KG1 (cell line): ENCODE data around the gene YBX3.

Experiments
- DNase-seq: peaks from one replicate; lab custom pipeline; 2025; lab: John Stamatoyannopoulos, UW

YBX3 gene

GRCh38 chr12:10721651-10722501 lies 1.2 kb downstream of the YBX3 start:
- DNase-seq, result no peak

GRCh38 chr12:10720974-10721650 lies 2.0 kb downstream of the YBX3 start:
- DNase-seq, result no peak

GRCh38 chr12:10719482-10719881 lies 3.6 kb downstream of the YBX3 start:
- no peak for DNase-seq

- DNase-seq, result no peak
Measured at GRCh38 chr12:10718279-10718821, 4.8 kb downstream of the YBX3 start.

- DNase-seq, result no peak
Measured at GRCh38 chr12:10717410-10717809, 5.7 kb downstream of the YBX3 start.

GRCh38 chr12:10716704-10717315 lies 6.3 kb downstream of the YBX3 start:
- DNase-seq, result no peak

- no peak for DNase-seq
Measured at GRCh38 chr12:10716277-10716676, 6.8 kb downstream of the YBX3 start.

- no peak for DNase-seq
Measured at GRCh38 chr12:10715491-10715890, 7.6 kb downstream of the YBX3 start.

GRCh38 chr12:10709808-10710207 lies 13.3 kb downstream of the YBX3 start:
- DNase-seq, result no peak

GRCh38 chr12:10708862-10709261 lies 14.3 kb downstream of the YBX3 start:
- no peak for DNase-seq

GRCh38 chr12:10705655-10706054 lies 17.5 kb downstream of the YBX3 start:
- DNase-seq, result no peak

GRCh38 chr12:10701843-10702242 lies 21.3 kb downstream of the YBX3 start:
- DNase-seq, result no peak

- DNase-seq, result no peak
Measured at GRCh38 chr12:10701131-10701681, 21.9 kb downstream of the YBX3 start.

- DNase-seq, result no peak
Measured at GRCh38 chr12:10700581-10700980, 22.5 kb downstream of the YBX3 start.

GRCh38 chr12:10697862-10698261 lies 25.3 kb downstream of the YBX3 start:
- no peak for DNase-seq

GRCh38 chr12:10697156-10697555 lies 26.0 kb downstream of the YBX3 start:
- DNase-seq, result no peak

GRCh38 chr12:10690906-10691305 lies 32.2 kb downstream of the YBX3 start:
- DNase-seq, result no peak

- DNase-seq, result no peak
Measured at GRCh38 chr12:10689146-10689545, 34.0 kb downstream of the YBX3 start.

- no peak for DNase-seq
Measured at GRCh38 chr12:10688042-10688441, 35.1 kb downstream of the YBX3 start.

GRCh38 chr12:10673659-10674384 lies 49.3 kb downstream of the YBX3 start, which contains the start of gene STYK1:
Gene STYK1 (minus strand): TSS chr12:10674052. CDS start chr12:10634618, 39,434 bp downstream.
- no peak for DNase-seq

- no peak for DNase-seq
Measured at GRCh38 chr12:10672231-10672868, 50.8 kb downstream of the YBX3 start.
